Chondrocyte (in vitro differentiated cells): ENCODE data around the gene C6orf52. TPM values are rescaled to one million over a fixed set of nuclear protein-coding genes. Genes with fewer than 3 reads are reported as not detected.

Source experiments
- DNase-seq: peaks from one replicate; pipeline ENCODE4 v3.0.0; 2021; ENCODE audit warnings: mixed read lengths, low spot score
- H3K27ac Mint-ChIP-seq: one replicate; pipeline ENCODE4 v1.8.0; 2021; ENCODE audit warnings: mild to moderate bottlenecking, moderate library complexity, mixed read lengths; ENCODE audit not compliant: unreplicated experiment
- H3K27me3 Mint-ChIP-seq: 2 replicates; pipeline ENCODE4 v1.8.0; 2021; ENCODE audit warnings: low read depth, mixed read lengths
- H3K36me3 Mint-ChIP-seq: 2 replicates; pipeline ENCODE4 v1.8.0; 2021; ENCODE audit warnings: low read depth, mixed read lengths
- H3K4me1 Mint-ChIP-seq: 2 replicates; pipeline ENCODE4 v1.8.0; 2021; ENCODE audit warnings: low read depth, mild to moderate bottlenecking, mixed read lengths
- H3K4me3 Mint-ChIP-seq: one replicate; pipeline ENCODE4 v1.8.0; 2021; ENCODE audit warnings: mild to moderate bottlenecking, moderate library complexity, mixed read lengths; ENCODE audit not compliant: unreplicated experiment
- H3K9me3 Mint-ChIP-seq: 2 replicates; pipeline ENCODE4 v1.8.0; 2021; ENCODE audit warnings: low read depth, mixed read lengths
- CTCF ChIP-seq: fragments of 200-600 bp; sonication (generic); IDR thresholded peaks from 2 replicates; pipeline ENCODE4 v1.5.0; 2021; ENCODE audit warnings: antibody characterized with exemption, mild to moderate bottlenecking, moderate library complexity
- total RNA-seq: library from RNA; stranded (reverse); gene quantifications from 3 replicates; pipeline ENCODE4 v1.2.1, GENCODE V29; 2021

Gene C6orf52
- total RNA-seq, 1 donor from 2014 or later: 0.97 TPM

- Mint-ChIP-seq H3K4me3 (no peak overlapping the region), H3K27me3 (no peaks in the 10 kb centered on the region)
Measured at GRCh38 chr6:10736731-10737130, 42.3 kb upstream of the C6orf52 start.

DNA sequence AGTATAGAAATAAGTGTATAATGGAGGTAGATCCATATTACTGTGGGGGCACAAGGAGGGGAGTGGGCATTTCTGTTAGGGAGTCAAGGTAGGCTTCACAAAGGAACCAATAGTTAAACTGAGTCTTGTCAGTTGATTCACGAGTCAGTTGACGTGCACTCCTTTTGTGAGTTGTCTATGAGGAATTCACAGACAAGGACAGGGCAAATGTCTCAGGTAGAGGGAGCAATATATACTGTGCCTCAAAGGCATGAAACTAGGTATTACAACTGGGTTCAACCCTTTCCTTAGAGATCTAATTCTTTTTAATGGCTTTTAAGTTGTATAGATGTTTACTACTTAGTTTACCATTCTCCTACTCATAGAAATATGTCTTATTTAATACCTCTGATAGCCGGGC is 39.4 kb upstream of the C6orf52 start:
- Mint-ChIP-seq H3K27ac (peak overlapping the region; percentile 98), H3K27me3 (no peaks in the 10 kb centered on the region), H3K4me3 (no peak overlapping the region), H3K4me1 (peaks cover 28% of the 10 kb centered on the region), H3K9me3 (no peaks in the 10 kb centered on the region), H3K36me3 (peaks cover 13% of the 10 kb centered on the region)
- DNase-seq: no peak
- no peak for TF ChIP-seq CTCF

More at GRCh38 chr6:10736731-10737130, 42.3 kb upstream of the C6orf52 start:
- H3K4me1 Mint-ChIP-seq: peaks cover 20% of the 10 kb centered on the region
- H3K36me3 Mint-ChIP-seq: peaks cover 5% of the 10 kb centered on the region
- TF ChIP-seq CTCF: no peak
- no peak for DNase-seq
- H3K27ac Mint-ChIP-seq: peak overlapping the region; percentile 49
- H3K9me3 Mint-ChIP-seq: no peaks in the 10 kb centered on the region

DNA sequence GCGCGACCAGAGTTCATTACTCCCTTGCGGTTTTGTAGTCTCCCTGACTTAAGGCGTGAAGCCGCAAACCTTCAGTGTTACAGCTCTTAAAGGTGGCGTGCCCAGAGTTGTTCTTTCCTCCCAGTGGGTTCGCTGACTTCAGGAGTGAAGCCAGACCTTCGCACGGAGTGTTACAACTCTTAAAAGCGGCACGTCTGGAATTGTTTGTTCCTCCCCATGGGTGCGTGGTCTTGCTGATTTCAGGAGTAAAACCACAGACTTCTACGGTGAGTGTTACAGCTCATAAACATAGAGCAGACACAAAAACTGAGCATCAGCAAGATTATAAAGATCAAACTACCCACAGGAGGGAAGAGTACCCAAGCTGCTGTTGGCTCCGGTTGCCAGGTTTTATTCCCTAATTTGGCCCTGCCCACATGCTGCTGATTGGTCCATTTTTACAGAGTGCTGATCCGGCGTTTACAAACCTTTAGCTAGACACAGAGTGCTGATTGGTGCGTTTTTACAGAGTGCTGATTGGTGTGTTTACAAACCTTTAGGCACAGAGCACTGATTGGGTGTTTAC is 38.8 kb upstream of the C6orf52 start:
- Mint-ChIP-seq H3K36me3 (peaks cover 13% of the 10 kb centered on the region), H3K4me3 (no peak overlapping the region), H3K9me3 (no peaks in the 10 kb centered on the region), H3K27me3 (no peaks in the 10 kb centered on the region), H3K4me1 (peaks cover 28% of the 10 kb centered on the region), H3K27ac (peak overlapping the region; percentile 98)
- no peak for TF ChIP-seq CTCF
- DNase-seq: no peak

DNA sequence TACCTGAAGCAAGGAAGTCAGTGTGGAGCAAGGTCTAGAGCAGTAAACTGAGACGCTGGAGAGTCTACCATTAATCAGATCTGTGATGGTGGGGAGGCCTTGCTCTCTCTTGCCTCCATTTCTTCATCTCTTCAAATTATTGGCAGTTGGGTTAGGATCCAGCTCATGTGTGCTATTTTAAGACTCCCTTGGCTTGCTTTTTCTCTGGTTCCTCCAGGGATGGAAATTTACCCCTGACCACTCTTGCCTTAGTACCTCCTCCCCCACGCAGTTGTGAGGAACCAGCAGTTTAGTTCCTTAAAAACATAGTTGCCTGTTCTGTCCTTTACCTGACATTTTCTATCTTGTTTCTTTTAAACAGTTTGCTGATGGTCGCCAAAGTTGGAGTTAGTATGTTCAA is 35.8 kb upstream of the C6orf52 start:
- H3K27ac Mint-ChIP-seq: peak overlapping the region; percentile 72
- DNase-seq: no peak

DNA sequence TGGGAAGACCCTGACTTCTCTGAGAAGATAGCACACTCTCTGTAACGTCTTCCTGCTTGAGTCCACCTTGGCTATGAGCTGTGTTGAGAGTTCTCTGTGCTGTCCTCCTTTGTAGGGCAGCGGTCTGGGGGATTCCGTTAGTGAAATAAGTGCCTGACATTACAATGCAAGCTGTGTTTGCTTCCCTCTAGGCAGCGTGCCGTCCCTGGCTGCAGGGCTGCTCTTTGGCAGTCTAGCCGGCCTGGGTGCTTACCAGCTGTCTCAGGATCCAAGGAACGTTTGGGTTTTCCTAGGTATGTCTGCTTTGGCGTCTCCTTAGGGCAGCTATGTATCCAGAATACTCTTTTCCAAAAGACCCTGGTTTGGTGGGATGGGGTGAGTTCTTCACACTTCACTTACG is 31.3 kb upstream of the C6orf52 start:
- no peaks in the 10 kb centered on the region for H3K9me3 Mint-ChIP-seq
- H3K4me3 Mint-ChIP-seq: no peak overlapping the region
- peaks cover 45% of the 10 kb centered on the region for H3K4me1 Mint-ChIP-seq
- peaks cover 23% of the 10 kb centered on the region for H3K36me3 Mint-ChIP-seq
- peak; percentile 41 for DNase-seq
- H3K27me3 Mint-ChIP-seq: no peaks in the 10 kb centered on the region
- no peak overlapping the region for H3K27ac Mint-ChIP-seq
- no peak for TF ChIP-seq CTCF

More for the DNA sequence above, 35.8 kb upstream of the C6orf52 start:
- no peaks in the 10 kb centered on the region for H3K9me3 Mint-ChIP-seq
- no peak for TF ChIP-seq CTCF
- H3K36me3 Mint-ChIP-seq: peaks cover 28% of the 10 kb centered on the region
- no peaks in the 10 kb centered on the region for H3K27me3 Mint-ChIP-seq
- H3K4me1 Mint-ChIP-seq: peaks cover 31% of the 10 kb centered on the region
- H3K4me3 Mint-ChIP-seq: no peak overlapping the region
